Testis (tissue), 2 donors: ENCODE results near the gene ERCC1.

Experiments used
- POLR2A ChIP-seq: fragments of 450-650 bp; IDR thresholded peaks from one replicate; pipeline ENCODE4 v1.6.1; 2017; ENCODE audit warnings: antibody characterized with exemption, mild to moderate bottlenecking, moderate library complexity
- TF ChIP-seq, protein P1 (sequence below), 3 experiments: fragments of 450-650 bp in 2 of 3; fragments of 200-600 bp in 1 of 3; sonication (generic) in 1 of 3; IDR thresholded peaks; one replicate each; pipeline ENCODE4 v1.5.1; 2016 to 2019; ENCODE audit warnings: antibody characterized with exemption in 3 of 3, mild to moderate bottlenecking in 2 of 3, moderate library complexity in 1 of 3

DNA sequence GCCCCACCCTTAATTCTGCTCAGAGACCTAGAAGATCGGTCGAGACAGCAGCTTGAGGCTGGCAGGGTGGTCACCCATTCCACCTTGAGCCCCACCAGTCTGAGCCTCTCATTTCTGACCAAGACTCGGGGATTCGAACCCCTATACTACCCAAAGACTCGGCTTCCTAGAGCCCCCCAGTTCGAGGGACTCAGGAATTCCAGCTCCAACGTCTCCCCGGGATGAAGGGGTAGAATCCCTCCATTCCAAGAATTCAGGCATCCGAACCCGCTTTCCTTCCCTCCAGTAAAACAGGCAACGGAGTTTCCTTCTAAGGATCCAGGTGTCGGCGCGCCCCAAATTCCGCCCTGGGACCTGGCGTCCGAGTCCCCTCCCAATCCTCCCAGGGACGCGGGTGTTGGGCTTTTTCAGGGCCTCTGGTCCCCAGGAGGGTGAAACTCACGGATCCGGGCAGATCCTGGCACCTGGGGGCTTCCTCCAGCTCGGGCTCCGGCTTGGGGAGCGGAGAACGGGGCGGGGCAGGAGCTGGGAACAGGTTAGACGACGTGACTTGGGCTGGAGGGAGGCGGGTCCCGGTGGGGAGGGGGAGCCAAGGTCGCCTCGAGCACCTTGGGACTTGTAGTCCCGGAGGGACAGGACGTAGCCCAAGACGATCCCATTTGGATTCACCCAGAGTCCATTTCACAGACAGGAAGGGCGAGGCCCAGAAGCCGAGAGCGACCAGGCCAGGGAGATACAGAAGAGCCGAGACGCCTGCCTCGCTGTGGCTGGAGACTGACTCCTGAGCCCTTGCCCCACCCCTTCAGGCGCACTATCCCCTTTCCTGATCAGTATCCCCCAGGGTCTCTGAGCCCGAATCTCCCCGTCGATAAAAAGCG, 18.9 kb downstream of the ERCC1 start, which contains the start of gene PPP1R13L:
- TF ChIP-seq POLR2A = no peak
- TF ChIP-seq, protein P1, sequence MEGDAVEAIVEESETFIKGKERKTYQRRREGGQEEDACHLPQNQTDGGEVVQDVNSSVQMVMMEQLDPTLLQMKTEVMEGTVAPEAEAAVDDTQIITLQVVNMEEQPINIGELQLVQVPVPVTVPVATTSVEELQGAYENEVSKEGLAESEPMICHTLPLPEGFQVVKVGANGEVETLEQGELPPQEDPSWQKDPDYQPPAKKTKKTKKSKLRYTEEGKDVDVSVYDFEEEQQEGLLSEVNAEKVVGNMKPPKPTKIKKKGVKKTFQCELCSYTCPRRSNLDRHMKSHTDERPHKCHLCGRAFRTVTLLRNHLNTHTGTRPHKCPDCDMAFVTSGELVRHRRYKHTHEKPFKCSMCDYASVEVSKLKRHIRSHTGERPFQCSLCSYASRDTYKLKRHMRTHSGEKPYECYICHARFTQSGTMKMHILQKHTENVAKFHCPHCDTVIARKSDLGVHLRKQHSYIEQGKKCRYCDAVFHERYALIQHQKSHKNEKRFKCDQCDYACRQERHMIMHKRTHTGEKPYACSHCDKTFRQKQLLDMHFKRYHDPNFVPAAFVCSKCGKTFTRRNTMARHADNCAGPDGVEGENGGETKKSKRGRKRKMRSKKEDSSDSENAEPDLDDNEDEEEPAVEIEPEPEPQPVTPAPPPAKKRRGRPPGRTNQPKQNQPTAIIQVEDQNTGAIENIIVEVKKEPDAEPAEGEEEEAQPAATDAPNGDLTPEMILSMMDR (IDR thresholded peaks at IDR 0.05) = no peak
